H9 (cell line): ENCODE results near the gene NKX1-1. TPM values are rescaled to one million over a fixed set of nuclear protein-coding genes. Genes with fewer than 3 reads are reported as not detected.

Experiments
- DNase-seq: peaks from one replicate; pipeline ENCODE4 v3.0.0-alpha.2; 2017
- H2AFZ ChIP-seq: one replicate; pipeline ENCODE4 v1.6.1; 2013; ENCODE audit warnings: mild to moderate bottlenecking, low read length, control low read depth, moderate library complexity
- H2AK5ac ChIP-seq: 2 replicates; pipeline ENCODE4 v1.6.1; 2013; ENCODE audit warnings: low read length, control low read depth, mixed read lengths; ENCODE audit not compliant: insufficient read length
- H2BK120ac ChIP-seq: one replicate; pipeline ENCODE4 v1.6.1; 2013; ENCODE audit warnings: low read depth, mild to moderate bottlenecking, low read length, control low read depth, inconsistent platforms; ENCODE audit not compliant: poor library complexity, severe bottlenecking
- H2BK12ac ChIP-seq: 2 replicates; pipeline ENCODE4 v1.6.1; 2013; ENCODE audit warnings: low read length, control low read depth, mixed read lengths, low read depth; ENCODE audit not compliant: insufficient read length
- H2BK15ac ChIP-seq: 2 replicates; pipeline ENCODE4 v1.6.1; 2013; ENCODE audit warnings: low read depth, low read length, control low read depth
- H2BK20ac ChIP-seq: one replicate; pipeline ENCODE4 v1.6.1; 2013; ENCODE audit warnings: low read depth, mild to moderate bottlenecking, low read length, control low read depth, inconsistent platforms; ENCODE audit not compliant: poor library complexity, severe bottlenecking
- H2BK5ac ChIP-seq: 2 replicates; pipeline ENCODE4 v1.6.1; 2013; ENCODE audit warnings: low read length, control low read depth, mixed read lengths; ENCODE audit not compliant: insufficient read length
- H3K14ac ChIP-seq: 2 replicates; pipeline ENCODE4 v1.6.1; 2013; ENCODE audit warnings: low read length, control low read depth; ENCODE audit not compliant: insufficient read depth
- H3K18ac ChIP-seq: 2 replicates; pipeline ENCODE4 v1.6.1; 2013; ENCODE audit warnings: low read depth, mild to moderate bottlenecking, mixed read lengths, low read length, control low read depth; ENCODE audit not compliant: insufficient read length
- H3K23ac ChIP-seq: 2 replicates; pipeline ENCODE4 v1.6.1; 2013; ENCODE audit warnings: low read length, control low read depth, mixed read lengths, low read depth; ENCODE audit not compliant: insufficient read length
- H3K23me2 ChIP-seq: 2 replicates; pipeline ENCODE4 v1.6.1; 2013; ENCODE audit warnings: low read depth, mild to moderate bottlenecking, mixed read lengths, low read length, control low read depth; ENCODE audit not compliant: insufficient read length, poor library complexity, severe bottlenecking
- H3K27ac ChIP-seq: 2 replicates; pipeline ENCODE4 v1.5.1; 2013; ENCODE audit warnings: low read length, control low read depth, mixed read lengths, low read depth; ENCODE audit not compliant: insufficient read length
- H3K27me3 ChIP-seq: 2 replicates; pipeline ENCODE4 v1.6.1; 2013; ENCODE audit warnings: low read length, control low read depth, inconsistent platforms; ENCODE audit not compliant: insufficient read depth
- H3K4ac ChIP-seq: 2 replicates; pipeline ENCODE4 v1.6.1; 2013; ENCODE audit warnings: low read depth, mild to moderate bottlenecking, control low read depth, inconsistent platforms, low read length, moderate library complexity
- H3K4me1 ChIP-seq: 2 replicates; pipeline ENCODE4 v1.6.1; 2013; ENCODE audit warnings: low read length, control low read depth, inconsistent platforms; ENCODE audit not compliant: insufficient read depth
- H3K4me2 ChIP-seq: 2 replicates; pipeline ENCODE4 v1.6.1; 2013; ENCODE audit warnings: low read length, control low read depth, mixed read lengths; ENCODE audit not compliant: insufficient read length, insufficient read depth
- H3K56ac ChIP-seq: 2 replicates; pipeline ENCODE4 v1.6.1; 2013; ENCODE audit warnings: low read depth, mild to moderate bottlenecking, mixed read lengths, low read length, control low read depth; ENCODE audit not compliant: insufficient read length
- H3K79me1 ChIP-seq: 2 replicates; pipeline ENCODE4 v1.6.1; 2013; ENCODE audit warnings: low read depth, mild to moderate bottlenecking, moderate library complexity, low read length, control low read depth, inconsistent platforms; ENCODE audit not compliant: insufficient read depth, poor library complexity, severe bottlenecking
- H3K79me2 ChIP-seq: 2 replicates; pipeline ENCODE4 v1.6.1; 2013; ENCODE audit warnings: low read length, control low read depth, inconsistent platforms; ENCODE audit not compliant: insufficient read depth
- H3K9ac ChIP-seq: 2 replicates; pipeline ENCODE4 v1.6.1; 2013; ENCODE audit warnings: low read length, control low read depth, mixed read lengths; ENCODE audit not compliant: insufficient read length; ENCODE audit errors: extremely low read depth
- H3K9me3 ChIP-seq: one replicate; pipeline ENCODE4 v1.6.1; 2013; ENCODE audit warnings: low read depth, low read length, inconsistent platforms; ENCODE audit not compliant: control insufficient read depth
- H3T11ph ChIP-seq: one replicate; pipeline ENCODE4 v1.6.1; 2013; ENCODE audit warnings: mild to moderate bottlenecking, low read length, control low read depth, inconsistent platforms
- H4K20me1 ChIP-seq: one replicate; pipeline ENCODE4 v1.6.1; 2013; ENCODE audit not compliant: control insufficient read depth, insufficient read length, insufficient read depth
- H4K5ac ChIP-seq: 2 replicates; pipeline ENCODE4 v1.6.1; 2013; ENCODE audit warnings: low read depth, mild to moderate bottlenecking, mixed read lengths, low read length, control low read depth; ENCODE audit not compliant: insufficient read length
- H4K8ac ChIP-seq: replicated peaks from 2 replicates; pipeline ENCODE4 v1.6.1; 2013; ENCODE audit warnings: low read length, control low read depth, mixed read lengths, low read depth; ENCODE audit not compliant: insufficient read length
- H4K91ac ChIP-seq: 2 replicates; pipeline ENCODE4 v1.6.1; 2013; ENCODE audit warnings: low read depth, mild to moderate bottlenecking, moderate library complexity, mixed read lengths, low read length, control low read depth; ENCODE audit not compliant: insufficient read length
- H3K27ac Mint-ChIP-seq, 3 experiments: 2 replicates in 2 of 3; 3 replicates in 1 of 3; pipeline ENCODE4 v1.8.0; 2020 to 2021; ENCODE audit warnings: mixed read lengths in 3 of 3, mild to moderate bottlenecking in 1 of 3, moderate library complexity in 1 of 3
- H3K27me3 Mint-ChIP-seq: 2 replicates; pipeline ENCODE4 v1.8.0; 2021; ENCODE audit warnings: low read depth, mild to moderate bottlenecking, moderate library complexity, mixed read lengths
- H3K36me3 Mint-ChIP-seq, 3 experiments: 2 replicates in 2 of 3; 3 replicates in 1 of 3; pipeline ENCODE4 v1.8.0; 2020 to 2021; ENCODE audit warnings: low read depth in 3 of 3, mixed read lengths in 3 of 3; ENCODE audit not compliant: insufficient read depth in 1 of 3
- H3K4me1 Mint-ChIP-seq, 2 experiments: 2 replicates each; pipeline ENCODE4 v1.8.0; 2020; ENCODE audit warnings: mixed read lengths in 2 of 2
- H3K4me3 Mint-ChIP-seq, 2 experiments: 2 replicates in 1 of 2; 3 replicates in 1 of 2; pipeline ENCODE4 v1.8.0; 2020 to 2021; ENCODE audit warnings: mild to moderate bottlenecking in 2 of 2, mixed read lengths in 2 of 2, moderate library complexity in 1 of 2
- H3K9me3 Mint-ChIP-seq, 2 experiments: 2 replicates in 1 of 2; 3 replicates in 1 of 2; pipeline ENCODE4 v1.8.0; 2020; ENCODE audit warnings: mild to moderate bottlenecking in 2 of 2, mixed read lengths in 2 of 2, moderate library complexity in 1 of 2
- CTCF ChIP-seq: fragments of 200-600 bp; sonication (generic); conservative IDR thresholded peaks from 3 replicates; pipeline ENCODE4 v1.8.0; 2021; ENCODE audit warnings: antibody characterized with exemption, mild to moderate bottlenecking
- WGBS: extraction: QIAGEN DNeasy Blood & Tissue Kit; methylation state at CpG from one replicate; pipeline ENCODE4 v1.1.7; 2013; ENCODE audit warnings: missing lambda C conversion rate, low lambda C conversion rate, mixed read lengths; ENCODE audit not compliant: insufficient read length; ENCODE audit errors: extremely low coverage; 5-methylcytosine and 5-hydroxymethylcytosine counted together
- total RNA-seq: library from RNA; stranded (reverse); gene quantifications from 2 replicates; pipeline ENCODE4 v1.2.1, GENCODE V29; 2021

NKX1-1 gene
- total RNA-seq, 1 experiment from 2014 or later = not detected

GRCh38 chr4:1409079-1409478 is 2.8 kb upstream of the NKX1-1 start:
- no peak overlapping the region for H4K91ac ChIP-seq
- no peak overlapping the region for H3K4me3 Mint-ChIP-seq
- H3K9me3 Mint-ChIP-seq = peaks cover 0 to 2% of the 10 kb centered on the region in 2 experiments; a peak in 2 of 5 replicates
- no peak overlapping the region for H3K23ac ChIP-seq
- H4K5ac ChIP-seq = no peak overlapping the region
- H3K27me3 Mint-ChIP-seq = peaks cover 83% of the 10 kb centered on the region
- no peak for TF ChIP-seq CTCF
- no peak overlapping the region for H3K27ac Mint-ChIP-seq
- no peak overlapping the region for H3T11ph ChIP-seq
- H3K14ac ChIP-seq = no peak overlapping the region
- H2BK12ac ChIP-seq = no peak overlapping the region
- H3K18ac ChIP-seq = no peak overlapping the region
- no peak overlapping the region for H4K8ac ChIP-seq
- H3K27me3 ChIP-seq = peaks cover 71% of the 10 kb centered on the region
- H3K9ac ChIP-seq = no peak overlapping the region
- H3K4me1 ChIP-seq = no peaks in the 10 kb centered on the region; the same call in 1 of the 2 replicates
- H2BK15ac ChIP-seq = no peak overlapping the region
- peaks cover 0 to 2% (median 0%) of the 10 kb centered on the region in 3 experiments; a peak in 3 of 7 replicates for H3K36me3 Mint-ChIP-seq
- no peak overlapping the region for H2AFZ ChIP-seq
- peaks cover 5% of the 10 kb centered on the region for H3K23me2 ChIP-seq
- H3K4me2 ChIP-seq = no peak overlapping the region
- no peaks in the 10 kb centered on the region for H3K79me2 ChIP-seq
- H3K9me3 ChIP-seq = no peaks in the 10 kb centered on the region
- H3K56ac ChIP-seq = no peak overlapping the region
- WGBS = no CpG with 5 or more reads among the region's 14 CpGs
- no peaks in the 10 kb centered on the region for H3K79me1 ChIP-seq
- H2BK5ac ChIP-seq = no peak overlapping the region
- no peak for DNase-seq
- H2AK5ac ChIP-seq = no peak overlapping the region
- peaks cover 4 to 17% of the 10 kb centered on the region in 2 experiments; a peak in 3 of 4 replicates for H3K4me1 Mint-ChIP-seq
- no peaks in the 10 kb centered on the region for H4K20me1 ChIP-seq
- H2BK120ac ChIP-seq = no peak overlapping the region
- no peak overlapping the region for H3K4ac ChIP-seq
- no peak overlapping the region for H2BK20ac ChIP-seq
- no peak overlapping the region for H3K27ac ChIP-seq
